ENCODE results near the gene IQCE. TPM values are rescaled to one million over a fixed set of nuclear protein-coding genes. Genes with fewer than 3 reads are reported as not detected.

IQCE gene
- 13.5 and 18.2 TPM in 2 replicates for total RNA-seq

GRCh38 chr7:2558629-2559282 is at the start of gene IQCE:
TSS of gene IQCE (plus strand) at chr7:2558979. CDS start at chr7:2559182, 203 bp downstream.

DNA sequence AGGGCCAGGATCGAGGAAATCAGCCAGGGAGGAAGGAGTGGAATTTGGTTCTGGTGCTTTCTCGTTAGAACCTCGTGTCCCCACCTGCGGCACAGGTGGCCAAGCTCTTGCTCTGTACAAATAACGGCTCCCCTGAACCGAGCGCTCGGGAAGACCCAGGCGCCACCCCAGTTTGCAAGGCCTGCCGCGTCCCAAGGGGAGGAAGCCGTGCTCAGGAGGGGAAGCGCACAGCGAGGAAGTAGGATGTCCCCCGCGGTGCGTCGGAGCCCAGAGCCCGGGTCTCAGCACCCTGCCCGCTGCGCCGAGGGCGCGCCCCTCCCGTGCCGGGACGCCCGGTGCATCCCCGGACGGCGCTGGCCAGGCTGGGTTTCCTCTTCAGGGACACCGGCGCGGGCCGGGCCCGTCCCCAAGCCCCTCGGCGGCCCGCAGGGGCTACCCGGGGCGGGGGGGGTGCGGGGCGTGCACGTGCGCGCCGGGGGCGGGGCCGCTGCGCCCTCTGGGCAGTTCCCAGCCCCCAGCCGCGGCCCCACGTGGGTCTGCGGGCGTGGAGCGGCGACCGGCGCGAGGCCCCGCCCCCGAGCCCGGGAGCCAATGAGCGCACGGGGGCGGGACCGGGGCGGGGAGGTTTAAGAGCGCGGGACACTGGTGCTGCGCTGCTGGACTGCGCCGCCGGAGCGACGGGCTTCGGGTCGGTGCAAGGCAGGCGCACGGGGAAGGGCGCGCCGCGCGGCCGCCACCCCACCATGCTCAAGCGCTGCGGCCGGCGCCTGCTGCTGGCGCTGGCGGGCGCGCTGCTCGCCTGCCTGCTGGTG is 39.5 kb upstream of the IQCE start, which contains the start of gene LFNG:
TSS of gene LFNG (plus strand) at position 656 of the 812 bp plus-strand sequence. CDS start at position 744, 88 bp downstream.

DNA sequence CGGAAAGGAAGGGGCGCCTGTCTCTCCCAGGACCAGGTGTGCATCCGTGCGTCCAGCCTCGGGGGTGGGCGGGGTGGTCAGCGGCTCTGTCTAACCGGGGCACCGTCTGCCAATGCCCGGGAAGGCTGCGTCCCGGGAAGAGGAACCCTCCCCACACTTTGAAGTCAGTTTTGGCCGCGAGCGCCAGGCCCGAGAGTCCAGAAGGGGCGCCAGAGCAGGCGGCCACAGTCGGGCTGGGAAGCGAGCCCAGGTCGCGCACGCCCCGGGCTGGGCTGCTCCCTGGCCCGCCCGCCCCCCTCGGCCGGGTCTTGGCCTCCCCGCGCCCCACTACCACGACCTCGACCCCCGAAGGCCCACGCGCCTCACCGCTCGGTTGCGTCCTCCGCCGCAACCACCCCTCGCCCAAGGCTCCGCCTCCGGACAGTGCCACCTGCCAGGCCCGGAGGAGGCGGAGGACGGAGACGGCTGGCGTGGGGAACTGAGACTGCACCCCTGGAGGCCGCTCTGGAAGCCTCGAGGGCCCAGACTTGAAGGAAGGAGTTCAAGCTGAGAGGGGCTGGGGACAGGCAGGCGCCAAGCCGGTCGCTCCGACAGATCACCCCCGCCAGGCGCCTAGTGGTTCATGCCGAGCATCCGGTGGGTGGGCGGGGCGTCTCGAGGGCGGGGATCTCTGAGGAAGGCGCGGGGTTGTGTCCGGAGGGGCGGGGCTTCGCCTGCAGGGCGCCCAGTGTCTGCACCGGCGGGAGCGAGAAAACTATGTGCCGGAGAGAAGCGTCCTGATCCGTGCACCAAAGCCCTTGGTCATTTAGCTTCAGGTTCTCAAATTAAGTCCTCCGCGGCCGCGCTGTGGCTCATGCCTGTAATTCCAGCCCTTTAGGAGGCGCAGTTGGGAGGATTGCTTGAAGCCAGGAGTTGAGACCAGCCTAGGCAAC is 3.4 kb upstream of the IQCE start, which contains the start of gene BRAT1:
TSS of gene BRAT1 (minus strand) at position 404 of the 932 bp plus-strand sequence. CDS start 1,093 bp downstream, outside the sequence.

DNA sequence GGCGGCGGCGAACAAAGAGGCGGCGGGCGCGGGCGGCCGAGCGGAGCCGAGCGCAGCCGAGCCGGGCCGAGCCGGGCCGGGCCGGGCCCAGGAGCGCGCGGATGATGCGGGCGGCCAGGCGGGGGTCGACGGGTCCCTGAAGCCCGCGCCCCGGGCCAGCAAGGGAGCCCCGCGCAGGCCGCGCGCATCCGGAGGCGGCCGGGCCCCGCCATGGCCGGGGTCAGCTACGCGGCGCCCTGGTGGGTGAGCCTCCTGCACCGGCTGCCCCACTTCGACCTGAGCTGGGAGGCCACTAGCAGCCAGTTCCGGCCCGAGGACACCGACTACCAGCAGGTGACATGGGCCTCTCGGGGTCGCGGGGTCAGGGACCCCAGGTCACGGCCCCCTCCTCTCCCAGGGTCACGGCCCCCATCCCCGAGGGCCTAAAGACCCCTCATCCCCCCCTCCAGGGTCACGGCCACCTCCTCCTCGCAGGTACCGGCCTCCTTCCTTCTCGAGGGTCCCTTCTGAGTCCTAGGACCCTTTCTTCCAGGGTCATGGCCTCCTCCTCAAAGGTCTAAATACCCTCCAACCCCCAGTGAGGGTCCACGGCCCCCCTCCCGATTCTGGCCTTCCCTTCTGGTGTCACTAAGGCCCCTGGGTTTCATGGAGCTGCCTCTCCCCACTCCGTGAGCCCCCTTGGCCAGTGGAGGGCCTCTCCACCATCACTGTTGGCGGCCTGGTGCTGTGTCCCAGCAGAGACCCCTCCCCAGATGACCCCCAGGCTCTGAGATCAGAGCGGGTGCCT is 73.4 kb downstream of the IQCE start, which contains the start of gene TTYH3:
TSS of gene TTYH3 (plus strand) at position 41 of the 787 bp plus-strand sequence. CDS start at position 211, 170 bp downstream.

Small RNAs within 50 kb of the gene (small RNA-seq; reads per million reads assigned to genes)
- gene MIR4648, result not detected

Other genes starting within 250 kb of the IQCE start
- gene SNX8, start 244.5 kb upstream of the IQCE start, total RNA-seq, result 14.9 and 27.2 TPM in 2 replicates
- 166 and 170 TPM in 2 replicates for gene EIF3B, start 204.2 kb upstream of the IQCE start, total RNA-seq
- gene CHST12, start 155.4 kb upstream of the IQCE start, total RNA-seq, result 8.6 and 9.7 TPM in 2 replicates
- gene GRIFIN, start 82.6 kb upstream of the IQCE start, total RNA-seq, result not detected in 2 replicates
- gene LFNG, start 39.2 kb upstream of the IQCE start, total RNA-seq, result 4.0 and 5.1 TPM in 2 replicates
- 16.1 and 19.5 TPM in 2 replicates for gene BRAT1, start 3.5 kb upstream of the IQCE start, total RNA-seq
- gene TTYH3, start 73.0 kb downstream of the IQCE start, total RNA-seq, result 12.6 and 16.6 TPM in 2 replicates
- 0.65 and 0.86 TPM in 2 replicates for gene AMZ1, start 129.2 kb downstream of the IQCE start, total RNA-seq